ES-I3 (cell line): ENCODE measurements around the gene DAPK1.

Experiments used
- H3K36me3 ChIP-seq: 2 replicates; pipeline ENCODE4 v1.6.1; 2013; ENCODE audit warnings: mild to moderate bottlenecking, low read length, control low read depth, moderate library complexity; ENCODE audit not compliant: insufficient read depth
- H3K4me1 ChIP-seq: 2 replicates; pipeline ENCODE4 v1.6.1; 2013; ENCODE audit warnings: mild to moderate bottlenecking, control low read depth, low read length; ENCODE audit not compliant: insufficient read depth
- H3K9ac ChIP-seq: 2 replicates; pipeline ENCODE4 v1.6.1; 2013; ENCODE audit warnings: low read depth, mild to moderate bottlenecking, low read length, moderate library complexity
- H3K9me3 ChIP-seq: 2 replicates; pipeline ENCODE4 v1.6.1; 2013; ENCODE audit warnings: mild to moderate bottlenecking, low read length, moderate library complexity; ENCODE audit not compliant: control insufficient read depth, insufficient read depth

The DAPK1 gene

DNA sequence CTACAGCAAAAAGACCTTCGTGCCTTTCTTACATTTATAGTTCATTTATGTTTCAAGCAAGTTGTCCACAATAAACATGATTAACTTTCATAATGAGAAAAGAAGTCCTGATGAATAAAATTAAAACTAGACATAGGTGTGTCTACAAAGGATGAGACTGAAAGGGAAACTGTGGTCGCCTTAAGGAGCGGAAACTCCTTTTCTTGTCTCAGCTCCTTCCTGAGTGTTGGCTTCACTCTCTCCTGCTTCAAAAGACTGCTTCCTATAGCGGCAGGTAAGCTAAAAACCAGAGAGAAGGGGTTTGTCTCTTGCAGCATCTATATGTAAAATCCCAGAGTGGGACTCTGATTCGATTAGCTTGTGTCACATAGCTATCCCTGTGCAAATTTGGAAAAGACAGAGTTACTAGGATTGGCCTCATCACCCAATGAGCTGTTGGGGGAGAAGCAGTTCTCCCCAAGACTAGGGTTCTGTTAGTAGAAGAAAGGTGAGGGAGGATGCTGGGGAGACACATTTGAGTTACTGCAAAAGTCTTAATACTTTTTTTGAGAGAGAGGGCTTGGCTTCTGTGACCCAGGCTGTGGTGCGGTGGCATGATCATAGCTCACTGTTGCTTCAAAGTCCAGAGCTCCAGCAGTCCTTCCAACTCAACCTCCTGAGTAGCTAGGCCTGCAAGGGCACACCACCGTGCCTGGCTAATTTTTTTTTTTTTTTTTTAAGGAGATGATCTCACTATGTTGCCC, 211.5 kb downstream of the DAPK1 start:
- H3K4me1 ChIP-seq, result no peaks in the 10 kb centered on the region
- H3K9ac ChIP-seq, result no peak overlapping the region
- H3K9me3 ChIP-seq, result no peaks in the 10 kb centered on the region
- peaks cover 12% of the 10 kb centered on the region; the same call in 1 of the 2 replicates for H3K36me3 ChIP-seq

DNA sequence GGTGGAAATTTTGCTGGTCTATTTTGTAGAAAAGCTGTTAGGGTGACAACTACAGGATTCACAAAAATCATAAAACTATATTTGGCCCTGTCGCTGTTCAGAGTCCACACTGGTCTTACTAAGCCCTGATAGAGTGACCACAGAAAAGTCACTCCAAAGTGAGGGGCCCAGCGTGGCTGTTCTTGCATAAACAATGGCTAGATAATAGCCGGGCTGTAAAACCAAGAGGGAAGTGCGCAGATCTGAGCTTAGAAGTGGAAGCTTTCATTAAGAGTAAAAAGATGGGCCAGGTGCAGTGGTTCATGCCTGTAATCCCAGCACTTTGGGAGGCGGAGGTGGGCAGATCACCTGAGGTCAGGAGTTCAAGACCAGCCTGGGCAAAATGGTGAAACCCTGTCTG, 212.8 kb downstream of the DAPK1 start:
- H3K9ac ChIP-seq, result no peak overlapping the region

DNA sequence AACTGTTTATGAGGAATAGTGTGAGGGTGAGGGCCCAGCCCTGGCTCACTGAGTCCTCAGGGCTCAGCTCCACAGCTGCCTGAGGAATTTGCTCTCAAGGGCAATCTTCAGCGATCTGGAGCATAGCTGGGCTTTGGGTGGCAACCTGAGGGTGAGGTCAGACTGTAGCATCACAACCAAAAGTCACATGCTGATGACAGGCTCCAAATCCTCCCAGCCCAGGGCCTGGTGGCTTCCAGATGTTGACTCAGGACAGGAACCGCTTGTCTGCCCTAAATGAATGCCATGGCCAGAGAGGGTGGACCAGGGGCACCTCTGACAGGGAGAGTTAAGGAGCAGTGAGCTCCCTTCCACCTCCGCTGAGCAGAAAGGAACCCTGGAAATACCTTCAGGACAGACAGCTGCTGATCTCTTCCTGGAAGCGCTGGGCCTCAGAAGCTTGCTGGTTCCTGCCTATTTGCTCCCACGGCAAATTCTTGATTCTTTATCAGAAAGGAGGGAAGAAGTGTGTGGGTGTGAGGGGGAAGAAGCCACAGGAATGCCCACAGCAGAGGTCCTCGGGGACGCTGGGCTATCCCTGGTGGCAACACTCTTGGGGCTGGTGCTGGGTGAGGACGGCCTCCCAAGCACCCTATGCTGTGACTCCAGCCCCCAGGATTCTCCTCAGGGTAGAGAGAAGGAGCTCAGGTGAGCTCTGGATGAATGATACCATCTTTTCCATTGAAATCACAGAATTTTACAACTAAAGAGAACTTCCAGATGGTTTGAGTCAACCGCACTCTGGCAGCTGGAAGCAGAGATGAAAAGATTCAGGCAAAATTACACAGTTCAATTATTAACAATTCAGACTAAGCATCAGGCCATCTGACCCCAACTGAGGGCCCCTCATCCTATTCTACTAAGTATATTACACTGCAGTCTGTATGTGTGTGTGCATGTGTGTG, 214.5 kb downstream of the DAPK1 start:
- no peak overlapping the region for H3K9ac ChIP-seq
- H3K4me1 ChIP-seq, result no peaks in the 10 kb centered on the region

More for the DNA sequence above, 212.8 kb downstream of the DAPK1 start:
- Histone ChIP-seq H3K4me1 (no peaks in the 10 kb centered on the region), H3K36me3 (peaks cover 12% of the 10 kb centered on the region; the same call in 1 of the 2 replicates), H3K9me3 (no peaks in the 10 kb centered on the region)

DNA sequence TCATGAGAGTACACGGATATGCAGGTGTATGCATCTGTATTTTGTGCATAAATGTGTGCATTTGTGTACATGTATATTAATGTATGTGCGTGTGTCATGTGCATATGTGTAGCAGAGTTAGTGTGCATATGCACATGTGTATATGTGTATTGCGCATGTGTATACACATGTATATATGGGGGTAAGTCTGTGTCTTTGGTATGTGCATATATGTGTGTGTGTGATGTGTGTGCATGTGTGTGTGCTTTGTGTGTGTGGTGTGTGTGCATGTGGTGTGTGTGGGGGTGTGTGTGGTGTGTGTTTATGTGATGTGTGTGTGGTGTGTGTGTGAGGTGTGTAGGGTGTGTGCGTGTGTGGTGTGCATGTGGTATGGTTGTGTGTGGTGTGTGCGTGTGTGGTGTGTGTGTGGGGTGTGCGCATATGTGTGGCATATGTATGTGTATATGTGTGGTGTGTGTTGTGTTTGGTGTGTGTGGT, 215.2 kb downstream of the DAPK1 start:
- Histone ChIP-seq H3K9ac (no peak overlapping the region), H3K36me3 (no peaks in the 10 kb centered on the region; the same call in 1 of the 2 replicates), H3K4me1 (no peaks in the 10 kb centered on the region), H3K9me3 (no peaks in the 10 kb centered on the region)

More for the DNA sequence above, 214.5 kb downstream of the DAPK1 start:
- Histone ChIP-seq H3K9me3 (no peaks in the 10 kb centered on the region), H3K36me3 (no peaks in the 10 kb centered on the region; the same call in 1 of the 2 replicates)

DNA sequence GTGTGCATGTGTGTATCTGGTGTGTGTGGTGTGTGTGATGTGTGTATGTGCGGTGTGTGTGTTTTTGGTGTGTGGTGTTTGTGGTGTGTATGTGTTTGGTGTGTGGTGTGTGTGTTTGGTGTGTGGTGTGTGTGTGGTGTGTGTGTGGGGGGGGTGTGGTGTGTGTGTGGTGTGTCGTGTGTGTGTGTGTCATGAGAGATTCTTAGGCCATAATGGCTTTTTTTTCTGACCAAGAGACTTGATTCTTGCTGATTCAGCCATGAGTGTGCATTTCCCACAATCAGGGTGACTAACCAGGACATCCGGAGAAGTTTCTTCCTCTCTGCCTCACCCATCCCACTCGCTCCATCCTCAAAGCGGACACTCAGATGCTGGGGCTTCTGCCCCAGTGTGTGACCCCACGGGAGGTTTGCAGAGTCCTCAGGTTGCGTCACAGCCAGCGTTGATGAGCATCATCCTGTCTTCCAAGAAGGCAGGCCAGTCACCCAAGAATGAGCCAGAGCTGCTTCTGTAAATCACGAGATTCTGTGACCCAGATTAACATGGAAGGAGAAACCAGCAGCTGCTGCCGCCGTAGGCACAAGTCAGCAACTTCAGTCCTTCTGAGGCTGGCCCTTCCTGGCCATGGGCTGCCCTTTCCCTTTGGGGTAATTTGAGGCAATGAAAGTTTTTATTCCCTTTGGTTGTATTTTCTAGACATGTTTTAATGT, 215.8 kb downstream of the DAPK1 start:
- Histone ChIP-seq H3K36me3 (no peaks in the 10 kb centered on the region; the same call in 1 of the 2 replicates), H3K9me3 (no peaks in the 10 kb centered on the region), H3K4me1 (no peaks in the 10 kb centered on the region), H3K9ac (no peak overlapping the region)

DNA sequence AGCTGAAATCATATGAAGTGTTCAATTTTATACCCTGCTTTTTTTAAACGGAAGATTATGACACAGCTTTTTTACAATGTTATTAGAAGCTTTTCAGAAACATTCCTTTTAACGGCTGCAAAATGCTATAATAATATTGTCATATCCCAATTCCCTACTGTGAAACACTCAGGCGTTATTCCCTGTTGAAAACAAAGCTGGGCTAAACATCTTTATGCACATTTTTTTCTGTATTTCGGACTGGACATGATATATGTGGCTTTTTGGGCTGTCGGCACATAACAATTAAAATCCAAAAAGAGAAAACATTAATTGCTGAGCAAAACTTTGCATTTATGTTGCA, 216.3 kb downstream of the DAPK1 start:
- H3K36me3 ChIP-seq, result no peaks in the 10 kb centered on the region; the same call in 1 of the 2 replicates
- H3K4me1 ChIP-seq, result no peaks in the 10 kb centered on the region
- no peaks in the 10 kb centered on the region for H3K9me3 ChIP-seq
- no peak overlapping the region for H3K9ac ChIP-seq

DNA sequence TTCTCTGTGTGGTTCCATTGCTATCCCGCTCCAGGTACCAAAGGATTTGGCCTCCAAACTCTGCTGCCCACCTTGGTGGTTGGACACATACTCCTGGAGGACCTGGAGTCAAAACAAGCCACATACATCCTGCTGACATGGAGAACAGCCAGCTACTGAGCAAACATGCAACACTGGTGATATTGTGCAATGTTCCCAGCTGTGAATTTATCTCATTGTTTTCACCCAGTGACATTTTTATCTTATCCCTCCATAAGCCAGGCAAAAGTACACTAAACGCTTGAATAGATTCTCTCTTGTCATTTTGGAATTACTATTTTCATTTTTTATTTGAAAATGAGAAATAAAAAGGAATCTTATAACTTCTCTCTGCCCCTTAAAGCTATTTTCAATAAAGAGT, 217.2 kb downstream of the DAPK1 start:
- Histone ChIP-seq H3K9ac (no peak overlapping the region), H3K36me3 (no peaks in the 10 kb centered on the region; the same call in 1 of the 2 replicates), H3K9me3 (no peaks in the 10 kb centered on the region), H3K4me1 (no peaks in the 10 kb centered on the region)

DNA sequence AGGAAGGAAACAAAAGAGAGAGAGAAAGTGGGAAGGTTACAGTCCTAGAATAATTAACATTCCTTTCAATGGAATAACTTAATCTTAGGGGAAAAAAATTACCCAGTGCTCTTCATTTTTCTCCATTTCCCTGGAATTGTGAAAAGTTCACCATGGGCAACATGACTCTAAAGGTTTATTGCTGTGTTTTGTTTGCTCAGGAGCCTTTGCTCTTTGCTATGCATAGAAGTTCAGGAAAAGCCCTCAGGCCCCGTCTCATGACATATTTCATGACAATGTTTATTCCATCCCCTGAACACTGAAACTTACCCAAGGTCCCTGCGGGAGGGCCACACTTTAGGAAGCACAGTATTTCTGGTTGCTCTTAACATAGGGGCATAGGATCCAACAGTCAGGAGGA, 218.5 kb downstream of the DAPK1 start:
- Histone ChIP-seq H3K9ac (no peak overlapping the region), H3K9me3 (no peaks in the 10 kb centered on the region), H3K4me1 (no peaks in the 10 kb centered on the region), H3K36me3 (no peaks in the 10 kb centered on the region)

DNA sequence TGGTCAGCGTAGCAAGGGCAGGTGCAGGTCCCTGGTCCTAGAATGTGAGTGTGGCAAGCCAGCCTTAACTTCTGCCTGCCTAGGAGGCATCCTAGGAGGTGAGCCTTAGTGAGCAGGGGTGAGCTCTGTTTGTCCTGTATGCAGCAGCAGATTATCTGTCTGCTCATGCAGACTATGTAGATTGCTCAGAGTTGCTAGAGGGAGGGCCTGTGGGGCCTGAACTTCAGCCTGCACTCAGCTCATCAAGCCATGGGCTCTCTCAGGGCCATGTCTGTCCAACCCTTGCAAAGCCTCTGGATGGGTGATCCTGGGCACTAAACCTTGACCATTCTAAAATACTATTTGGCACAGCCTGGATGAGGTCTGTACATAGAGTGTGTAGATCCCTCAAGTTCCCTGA, 219.8 kb downstream of the DAPK1 start:
- H3K36me3 ChIP-seq, result no peaks in the 10 kb centered on the region
- no peaks in the 10 kb centered on the region for H3K4me1 ChIP-seq
- H3K9me3 ChIP-seq, result no peaks in the 10 kb centered on the region
- no peak overlapping the region for H3K9ac ChIP-seq

DNA sequence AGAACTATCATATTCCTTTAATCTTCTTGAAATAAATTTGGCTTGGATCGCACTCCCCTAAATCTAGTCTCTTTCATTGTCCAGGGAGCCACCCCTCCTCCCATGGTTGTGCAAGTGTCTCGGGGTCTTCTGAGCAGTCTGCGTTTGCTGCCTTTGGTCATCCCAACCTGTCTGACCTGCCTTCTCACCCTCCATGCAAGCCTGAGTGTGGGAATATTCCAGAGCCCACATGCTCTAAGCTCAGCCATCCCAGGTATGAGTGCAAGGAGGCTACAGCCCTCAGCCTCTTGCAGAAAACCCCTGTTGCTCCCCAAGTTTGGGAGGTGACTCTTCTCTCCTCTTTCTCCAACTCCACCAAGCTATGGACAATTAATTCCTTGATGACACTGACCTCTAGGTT, 220.6 kb downstream of the DAPK1 start:
- no peak overlapping the region for H3K9ac ChIP-seq
- no peaks in the 10 kb centered on the region for H3K4me1 ChIP-seq
- no peaks in the 10 kb centered on the region for H3K9me3 ChIP-seq
- no peaks in the 10 kb centered on the region for H3K36me3 ChIP-seq

DNA sequence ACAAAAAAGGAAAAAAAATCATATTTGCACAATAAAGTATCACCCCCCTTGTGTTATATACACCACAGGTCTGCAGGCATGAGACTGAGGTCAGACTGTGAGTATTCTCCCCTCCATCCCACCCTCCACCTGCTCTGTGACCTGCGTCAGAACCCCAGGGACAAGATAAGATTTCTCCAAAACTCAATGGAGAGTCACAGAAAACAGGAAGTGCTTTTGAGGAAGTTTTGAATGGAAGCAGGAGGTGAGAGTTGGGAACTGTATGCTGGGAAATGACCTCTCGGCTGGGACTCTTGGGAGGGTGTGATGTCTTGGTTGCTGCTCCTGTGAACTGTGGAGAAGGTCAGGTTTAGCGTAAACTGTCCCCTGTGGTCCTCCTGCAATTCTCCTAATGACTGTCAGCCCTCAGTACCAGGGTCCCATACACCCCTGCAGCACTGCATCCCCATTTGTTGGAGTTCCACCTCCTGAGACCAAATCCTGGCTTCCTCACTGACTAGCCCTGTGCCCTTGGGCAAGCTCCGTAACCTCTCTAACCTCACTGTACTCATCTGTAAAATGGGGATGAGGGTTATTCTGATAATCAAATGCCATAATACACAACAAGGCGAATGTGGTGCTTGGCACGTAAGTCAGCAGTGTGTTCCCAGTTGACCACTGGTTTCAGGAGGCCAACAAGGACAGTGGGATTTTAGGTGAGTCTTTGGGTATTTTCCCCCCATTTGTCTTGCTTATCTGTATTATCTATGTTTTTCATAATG, 221.4 kb downstream of the DAPK1 start:
- Histone ChIP-seq H3K36me3 (no peaks in the 10 kb centered on the region), H3K9ac (no peak overlapping the region), H3K9me3 (no peaks in the 10 kb centered on the region)

DNA sequence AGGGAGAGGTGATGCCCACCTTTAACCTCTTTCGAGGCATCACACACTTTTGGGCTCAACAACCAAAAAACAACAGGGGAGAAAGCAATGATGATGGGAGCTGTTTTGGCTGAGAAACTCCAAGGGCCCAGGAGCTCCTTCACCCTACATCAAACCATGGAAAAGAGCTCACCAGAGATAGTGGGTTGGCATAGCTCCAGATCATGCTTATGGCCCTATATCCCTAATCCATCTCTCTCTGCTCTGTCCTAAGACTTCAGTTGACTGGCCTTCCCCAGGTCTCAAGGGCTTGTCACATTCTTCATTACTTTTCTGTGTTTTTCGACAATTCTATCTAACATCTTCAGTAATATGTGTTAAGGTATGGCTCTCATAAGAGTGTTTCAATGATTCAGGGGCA, 222.5 kb downstream of the DAPK1 start:
- Histone ChIP-seq H3K9ac (no peak overlapping the region), H3K4me1 (no peaks in the 10 kb centered on the region), H3K36me3 (no peaks in the 10 kb centered on the region), H3K9me3 (no peaks in the 10 kb centered on the region)

More for the DNA sequence above, 221.4 kb downstream of the DAPK1 start:
- H3K4me1 ChIP-seq, result no peaks in the 10 kb centered on the region

DNA sequence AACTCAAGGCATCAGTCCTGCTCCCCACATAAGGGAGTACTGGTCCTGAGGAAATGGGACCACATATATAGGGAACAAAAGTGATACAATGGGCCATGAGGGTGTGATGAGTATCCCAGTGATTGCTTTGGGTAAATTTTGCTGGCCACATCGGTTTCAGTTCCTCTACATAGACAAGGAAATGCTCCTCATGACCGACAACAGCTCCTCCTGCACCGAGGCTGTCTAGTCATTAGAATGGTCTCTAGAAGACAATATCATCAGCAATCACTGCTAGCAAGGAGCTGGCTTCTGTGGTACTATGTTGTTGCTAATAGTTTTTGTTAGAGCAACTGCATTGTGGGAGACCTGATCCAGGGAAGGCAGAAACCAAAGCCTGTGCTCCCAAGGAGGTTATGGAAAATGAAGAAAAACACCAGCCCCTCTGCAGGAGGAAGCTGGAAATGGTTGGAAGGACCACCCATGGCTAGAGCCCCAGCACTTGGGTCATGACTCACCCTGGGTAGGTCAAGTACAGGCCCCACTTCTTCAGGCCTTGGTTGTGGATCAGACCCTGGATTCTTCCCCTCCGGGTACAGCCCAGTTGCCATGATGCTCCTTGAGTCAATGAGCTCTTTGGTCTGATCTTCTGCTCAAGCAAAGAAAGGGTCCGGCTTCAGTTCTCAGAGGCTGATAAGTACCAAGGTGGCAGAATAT, 224.9 kb downstream of the DAPK1 start:
- H3K9ac ChIP-seq, result no peak overlapping the region
- H3K4me1 ChIP-seq, result peaks cover 3% of the 10 kb centered on the region; the same call in 1 of the 2 replicates
- H3K36me3 ChIP-seq, result no peaks in the 10 kb centered on the region
- H3K9me3 ChIP-seq, result no peaks in the 10 kb centered on the region
